HepG2 (cell line): ENCODE data around the gene PAM16. TPM values are rescaled to one million over a fixed set of nuclear protein-coding genes. Genes with fewer than 3 reads are reported as not detected.

ENCODE experiments used
- AGO2 ChIP-seq: fragments of 200-400 bp; formaldehyde crosslinking; optimal IDR thresholded peaks from 2 replicates; pipeline ENCODE3; 2017; ENCODE audit warnings: mild to moderate bottlenecking, low read depth, low read length, moderate library complexity
- CAMTA2 ChIP-seq: sonication (generic); formaldehyde crosslinking; IDR thresholded peaks from 2 replicates; pipeline ENCODE4 v1.4.0; 2020; ENCODE audit warnings: mild to moderate bottlenecking, missing genetic modification reagents, borderline replicate concordance
- E2F5 ChIP-seq: sonication (generic); formaldehyde crosslinking; conservative IDR thresholded peaks from 2 replicates; pipeline ENCODE4 v1.4.0; 2020; ENCODE audit warnings: missing genetic modification reagents
- HNRNPK ChIP-seq: fragments of 200-400 bp; formaldehyde crosslinking; IDR thresholded peaks from 2 replicates; pipeline ENCODE4 v1.6.1; 2018; ENCODE audit warnings: low read length, low read depth, moderate library complexity, mild to moderate bottlenecking; ENCODE audit not compliant: poor library complexity, severe bottlenecking
- PCBP1 ChIP-seq: fragments of 200-400 bp; formaldehyde crosslinking; IDR thresholded peaks from 2 replicates; pipeline ENCODE4 v1.6.1; 2017; ENCODE audit warnings: mild to moderate bottlenecking, low read depth, low read length, borderline replicate concordance
- PHB2 ChIP-seq: fragments of 450-650 bp; IDR thresholded peaks from 2 replicates; pipeline ENCODE4 v1.6.1; 2018; ENCODE audit not compliant: partially characterized antibody
- PLSCR1 ChIP-seq: sonication (generic); formaldehyde crosslinking; IDR thresholded peaks from 2 replicates; pipeline ENCODE4 v1.5.0; 2020; ENCODE audit warnings: missing genetic modification reagents, mild to moderate bottlenecking, borderline replicate concordance
- SIN3A ChIP-seq: IDR thresholded peaks from 2 replicates; pipeline ENCODE4 v1.6.1; 2011; ENCODE audit warnings: low read depth, mild to moderate bottlenecking, control low read depth, low read length, borderline replicate concordance
- SRSF1 ChIP-seq: fragments of 200-400 bp; formaldehyde crosslinking; optimal IDR thresholded peaks from 2 replicates; pipeline ENCODE3; 2017; ENCODE audit warnings: mild to moderate bottlenecking, low read depth, low read length, moderate library complexity
- TAF1 ChIP-seq: sonication (generic); formaldehyde crosslinking; IDR thresholded peaks from 2 replicates; pipeline ENCODE4 v1.4.0; 2020; ENCODE audit warnings: missing genetic modification reagents
- TOPORS ChIP-seq: sonication (generic); formaldehyde crosslinking; IDR thresholded peaks from 2 replicates; pipeline ENCODE4 v1.8.0; 2023; ENCODE audit warnings: mild to moderate bottlenecking, missing genetic modification reagents
- ZFX ChIP-seq: sonication (generic); formaldehyde crosslinking; IDR thresholded peaks from 2 replicates; pipeline ENCODE4 v1.4.0; 2020; ENCODE audit warnings: mild to moderate bottlenecking, low read depth, missing genetic modification reagents, moderate library complexity
- ZIK1 ChIP-seq: sonication (generic); formaldehyde crosslinking; IDR thresholded peaks from 2 replicates; pipeline ENCODE4 v1.5.0; 2020; ENCODE audit warnings: mild to moderate bottlenecking, low read depth, missing genetic modification reagents, borderline replicate concordance
- ZKSCAN1 ChIP-seq: fragments of 150-350 bp; IDR thresholded peaks from 2 replicates; pipeline ENCODE4 v1.6.1; 2014; ENCODE audit warnings: low read length
- ZNF24 ChIP-seq: fragments of 450-650 bp; IDR thresholded peaks from 2 replicates; pipeline ENCODE4 v1.6.1; 2017; ENCODE audit warnings: antibody characterized with exemption, mild to moderate bottlenecking
- ZNF253 ChIP-seq: sonication (generic); formaldehyde crosslinking; IDR thresholded peaks from 2 replicates; pipeline ENCODE4 v1.8.0; 2022; ENCODE audit warnings: mild to moderate bottlenecking, missing genetic modification reagents, borderline replicate concordance
- ZNF260 ChIP-seq: sonication (generic); formaldehyde crosslinking; IDR thresholded peaks from 2 replicates; pipeline ENCODE4 v1.4.0; 2020; ENCODE audit warnings: missing genetic modification reagents, low read depth, mild to moderate bottlenecking, borderline replicate concordance
- ZNF280D ChIP-seq: sonication (generic); formaldehyde crosslinking; IDR thresholded peaks from 2 replicates; pipeline ENCODE4 v1.5.1; 2020; ENCODE audit warnings: mild to moderate bottlenecking, missing genetic modification reagents
- ZNF281 ChIP-seq: sonication (generic); formaldehyde crosslinking; IDR thresholded peaks from 2 replicates; pipeline ENCODE4 v1.4.0; 2020; ENCODE audit warnings: missing genetic modification reagents, borderline replicate concordance
- ZNF577 ChIP-seq: sonication (generic); formaldehyde crosslinking; IDR thresholded peaks from 2 replicates; pipeline ENCODE4 v1.4.0; 2020; ENCODE audit warnings: mild to moderate bottlenecking, low read depth, missing genetic modification reagents, borderline replicate concordance
- ZNF761 ChIP-seq: sonication (generic); formaldehyde crosslinking; conservative IDR thresholded peaks from 2 replicates; pipeline ENCODE4 v1.4.0; 2020; ENCODE audit warnings: mild to moderate bottlenecking, missing genetic modification reagents
- ZSCAN29 ChIP-seq: sonication (generic); formaldehyde crosslinking; conservative IDR thresholded peaks from 2 replicates; pipeline ENCODE4 v1.4.0; 2020; ENCODE audit warnings: mild to moderate bottlenecking, missing genetic modification reagents
- polyA plus RNA-seq, 8 experiments: library from polyadenylated mRNA; depleted of rRNA in 3 of 8; stranded (reverse) in 7 of 8; unstranded in 1 of 8; fragments of >200 nt; fragmentation: Illumina TruSeq in 4 of 8; extraction: Trizol in 4 of 8; gene quantifications; 2 replicates each; pipeline versions ENCODE4 v1.2.1 to v1.2.3, GENCODE V29; 2011 to 2016; ENCODE audit warnings: low read depth in 4 of 8, missing spikeins in 1 of 8, mixed read lengths in 1 of 8; ENCODE audit not compliant: insufficient read depth in 1 of 8
- total RNA-seq, 5 experiments: library from RNA; depleted of rRNA; stranded (reverse); fragments of >200 nt; fragmentation: Illumina TruSeq; extraction: Trizol; gene quantifications; 2 replicates each; pipeline ENCODE4 v1.2.3, GENCODE V29; 2016; ENCODE audit warnings: low read depth in 1 of 5

PAM16 gene
- total and polyA plus RNA-seq, 2 of the 13 experiments (the other 11 are each of a cell fraction or from before 2014, with no cell fraction given): 51.5 to 51.8 TPM

- TF ChIP-seq SRSF1 (no peak), PCBP1 (no peak), ZNF577 (CRISPR knock-in tag) (no peak), HNRNPK (no peak), ZNF281 (CRISPR knock-in tag) (no peak), CAMTA2 (CRISPR knock-in tag) (no peak), ZNF253 (no peak), TOPORS (CRISPR knock-in tag) (no peak), ZNF761 (CRISPR knock-in tag) (no peak), ZNF24 (no peak), SIN3A (0 out of 2 replicates have a peak, but pooled peaks have one; percentile 39), ZNF280D (CRISPR knock-in tag) (no peak), ZSCAN29 (CRISPR knock-in tag) (no peak), PLSCR1 (CRISPR knock-in tag) (no peak), ZFX (CRISPR knock-in tag) (peak; percentile 50), ZNF260 (CRISPR knock-in tag) (no peak), PHB2 (no peak), TAF1 (0 out of 2 replicates have a peak, but pooled peaks have one; percentile 20), ZKSCAN1 (no peak), ZIK1 (CRISPR knock-in tag) (no peak), E2F5 (no peak), AGO2 (no peak)
Observed at GRCh38 chr16:4307215-4308037, 43.7 kb downstream of the PAM16 start (continued).
